HUES6 (cell line): ENCODE data around the gene DBT.
"Not testable (repeated sequence)": the region's sequence is repeated elsewhere in the genome, so short reads cannot be mapped to it uniquely, and the experiment has no call there.

ENCODE experiments used
- H3K27ac ChIP-seq: 2 replicates; pipeline ENCODE4 v1.7.0; 2013; ENCODE audit warnings: low read depth, mild to moderate bottlenecking, low read length, inconsistent platforms
- H3K27me3 ChIP-seq: 2 replicates; pipeline ENCODE4 v1.6.1; 2013; ENCODE audit warnings: low read length; ENCODE audit not compliant: control insufficient read depth, insufficient read depth
- H3K36me3 ChIP-seq: 2 replicates; pipeline ENCODE4 v1.6.1; 2013; ENCODE audit warnings: low read length; ENCODE audit not compliant: control insufficient read depth, insufficient read depth
- H3K4me1 ChIP-seq: 2 replicates; pipeline ENCODE4 v1.6.1; 2013; ENCODE audit warnings: low read length; ENCODE audit not compliant: control insufficient read depth, insufficient read depth
- H3K4me3 ChIP-seq: 2 replicates; pipeline ENCODE4 v1.5.1; 2013; ENCODE audit warnings: low read depth, low read length
- H3K9ac ChIP-seq: one replicate; pipeline ENCODE4 v1.6.1; 2013; ENCODE audit warnings: mild to moderate bottlenecking, low read length
- H3K9me3 ChIP-seq: 2 replicates; pipeline ENCODE4 v1.6.1; 2013; ENCODE audit warnings: low read depth, low read length; ENCODE audit not compliant: control insufficient read depth, insufficient read depth

Gene DBT

GRCh38 chr1:100268202-100268601 lies 18.6 kb upstream of the DBT start:
- H3K4me1 ChIP-seq, result no peaks in the 10 kb centered on the region
- no peak overlapping the region for H3K9ac ChIP-seq
- no peak overlapping the region for H3K4me3 ChIP-seq
- peaks cover 4% of the 10 kb centered on the region; the same call in 1 of the 2 replicates for H3K9me3 ChIP-seq
- H3K36me3 ChIP-seq, result peaks cover 58% of the 10 kb centered on the region
- H3K27me3 ChIP-seq, result no peaks in the 10 kb centered on the region
- H3K27ac ChIP-seq, result no peak overlapping the region

- H3K27me3 ChIP-seq, result no peaks in the 10 kb centered on the region
- H3K9ac ChIP-seq, result no peak overlapping the region
- no peak overlapping the region for H3K27ac ChIP-seq
- peaks cover 4% of the 10 kb centered on the region; the same call in 1 of the 2 replicates for H3K9me3 ChIP-seq
- no peaks in the 10 kb centered on the region for H3K4me1 ChIP-seq
- peak overlapping the region; percentile 96 for H3K4me3 ChIP-seq
- peaks cover 48% of the 10 kb centered on the region for H3K36me3 ChIP-seq
Observed at GRCh38 chr1:100267284-100267683, 17.6 kb upstream of the DBT start.

- H3K36me3 ChIP-seq, result peaks cover 43% of the 10 kb centered on the region
- H3K4me3 ChIP-seq, result peak overlapping the region; percentile 96
- peak overlapping the region; percentile 83; the same call in 1 of the 2 replicates for H3K27ac ChIP-seq
- peak overlapping the region; percentile 94 for H3K9ac ChIP-seq
- peaks cover 4% of the 10 kb centered on the region; the same call in 1 of the 2 replicates for H3K9me3 ChIP-seq
- H3K27me3 ChIP-seq, result no peaks in the 10 kb centered on the region
- no peaks in the 10 kb centered on the region for H3K4me1 ChIP-seq
Observed at GRCh38 chr1:100266741-100267140, 17.1 kb upstream of the DBT start.

GRCh38 chr1:100265931-100266740 lies 16.5 kb upstream of the DBT start, which contains the start of gene RTCA:
Gene RTCA, plus strand, starts transcription at chr1:100266216. Its CDS starts 160 bp downstream, at chr1:100266376.
- Histone ChIP-seq H3K27ac (peak within 1 kb of the TSS; percentile 83), H3K4me1 (no peaks in the 10 kb centered on the region), H3K9ac (peak within 1 kb of the TSS; percentile 94), H3K9me3 (peaks cover 8% of the 10 kb centered on the region; the same call in 1 of the 2 replicates), H3K27me3 (no peaks in the 10 kb centered on the region), H3K36me3 (peaks cover 37% of the 10 kb centered on the region), H3K4me3 (peak within 1 kb of the TSS; percentile 96)

GRCh38 chr1:100265562-100265930 lies 15.9 kb upstream of the DBT start:
- H3K4me1 ChIP-seq, result no peaks in the 10 kb centered on the region
- peak overlapping the region; percentile 96 for H3K4me3 ChIP-seq
- no peak overlapping the region for H3K27ac ChIP-seq
- H3K9ac ChIP-seq, result peak overlapping the region; percentile 94
- H3K27me3 ChIP-seq, result no peaks in the 10 kb centered on the region
- H3K9me3 ChIP-seq, result peaks cover 9% of the 10 kb centered on the region; the same call in 1 of the 2 replicates
- peaks cover 32% of the 10 kb centered on the region for H3K36me3 ChIP-seq

GRCh38 chr1:100264081-100264480 lies 14.4 kb upstream of the DBT start:
- not testable (repeated sequence) for H3K27ac ChIP-seq, H3K27me3 ChIP-seq, H3K4me1 ChIP-seq, H3K4me3 ChIP-seq, H3K9ac ChIP-seq, H3K9me3 ChIP-seq
- H3K36me3 ChIP-seq, result peaks cover 19% of the 10 kb centered on the region

- Histone ChIP-seq H3K9me3 (peaks cover 9% of the 10 kb centered on the region; the same call in 1 of the 2 replicates), H3K4me1 (no peaks in the 10 kb centered on the region), H3K27me3 (no peaks in the 10 kb centered on the region), H3K9ac (no peak overlapping the region), H3K27ac (no peak overlapping the region), H3K4me3 (no peak overlapping the region), H3K36me3 (peaks cover 3% of the 10 kb centered on the region; the same call in 1 of the 2 replicates)
Observed at GRCh38 chr1:100261686-100262085, 12.1 kb upstream of the DBT start.

- not testable (repeated sequence) for H3K27ac ChIP-seq, H3K4me3 ChIP-seq, H3K27me3 ChIP-seq, H3K9me3 ChIP-seq, H3K9ac ChIP-seq, H3K4me1 ChIP-seq, H3K36me3 ChIP-seq
Observed at GRCh38 chr1:100258427-100258826, 8.8 kb upstream of the DBT start.

- H3K27me3 ChIP-seq, H3K4me3 ChIP-seq, H3K27ac ChIP-seq, H3K9me3 ChIP-seq, H3K36me3 ChIP-seq, H3K4me1 ChIP-seq, H3K9ac ChIP-seq: not testable (repeated sequence)
Observed at GRCh38 chr1:100256273-100256672, 6.6 kb upstream of the DBT start.

- peaks cover 17% of the 10 kb centered on the region for H3K4me1 ChIP-seq
Observed at GRCh38 chr1:100253552-100253951, 3.9 kb upstream of the DBT start.

GRCh38 chr1:100252901-100253300 lies 3.3 kb upstream of the DBT start:
- no peaks in the 10 kb centered on the region; the same call in 1 of the 2 replicates for H3K36me3 ChIP-seq
- H3K9ac ChIP-seq, result no peak overlapping the region
- H3K4me1 ChIP-seq, result peaks cover 19% of the 10 kb centered on the region
- H3K27ac ChIP-seq, result no peak overlapping the region
- no peak overlapping the region for H3K4me3 ChIP-seq
- no peaks in the 10 kb centered on the region for H3K9me3 ChIP-seq
- H3K27me3 ChIP-seq, result no peaks in the 10 kb centered on the region

More at GRCh38 chr1:100253552-100253951, 3.9 kb upstream of the DBT start:
- no peak overlapping the region for H3K9ac ChIP-seq
- H3K27ac ChIP-seq, result no peak overlapping the region
- no peaks in the 10 kb centered on the region; the same call in 1 of the 2 replicates for H3K36me3 ChIP-seq
- H3K4me3 ChIP-seq, result no peak overlapping the region
- no peaks in the 10 kb centered on the region for H3K9me3 ChIP-seq
- H3K27me3 ChIP-seq, result no peaks in the 10 kb centered on the region
